ENCODE results near the gene PEX14.

Gene PEX14

DNA sequence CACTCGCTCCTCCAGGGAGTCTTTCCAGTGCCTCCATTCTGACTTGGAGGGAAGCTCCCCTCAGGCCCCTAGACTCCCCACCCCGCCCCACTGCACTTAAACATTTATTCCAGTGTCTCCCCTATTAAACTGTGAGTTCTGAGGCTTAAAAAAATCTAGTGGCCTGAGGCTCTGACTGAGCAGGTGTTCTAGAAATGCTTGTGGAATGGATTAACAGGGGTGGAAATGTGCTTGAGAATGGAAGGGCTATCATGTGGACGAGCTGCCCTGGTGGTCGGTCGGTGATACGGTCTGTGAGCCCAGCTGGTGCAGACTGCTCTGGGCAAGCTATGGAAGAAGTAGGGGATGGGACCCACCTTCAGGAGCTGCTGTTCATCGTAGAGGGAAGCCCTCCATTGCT lies 130.2 kb downstream of the PEX14 start:
- TF ChIP-seq SIN3A (IDR thresholded peaks at IDR 0.05; ENCODE audit: borderline replicate concordance, insufficient read depth, low read length) (no peak), POLR2AphosphoS5 (IDR thresholded peaks at IDR 0.05; ENCODE audit: low read depth, low read length) (no peak), REST (IDR thresholded peaks at IDR 0.05; ENCODE audit: insufficient read depth in 1 of 2, low read depth in 2 of 2, low read length in 2 of 2) (no peak), FOXP2 (optimal IDR thresholded peaks at IDR 0.05; ENCODE audit: borderline replicate concordance, extremely low read depth, extremely low read length, insufficient read depth) (no peak), TAF1 (IDR thresholded peaks at IDR 0.05; ENCODE audit: borderline replicate concordance, insufficient read depth, low read length) (no peak)

GRCh38 chr1:10606064-10606463 lies 131.3 kb downstream of the PEX14 start:
- TF ChIP-seq REST (IDR thresholded peaks at IDR 0.05; ENCODE audit: insufficient read depth in 1 of 2, low read depth in 2 of 2, low read length in 2 of 2) (no peak), POLR2AphosphoS5 (IDR thresholded peaks at IDR 0.05; ENCODE audit: low read depth, low read length) (no peak)

- TF ChIP-seq TAF1 (IDR thresholded peaks at IDR 0.05; ENCODE audit: borderline replicate concordance, insufficient read depth, low read length) (no peak), POLR2AphosphoS5 (IDR thresholded peaks at IDR 0.05; ENCODE audit: low read depth, low read length) (no peak), FOXP2 (optimal IDR thresholded peaks at IDR 0.05; ENCODE audit: borderline replicate concordance, extremely low read depth, extremely low read length, insufficient read depth) (no peak), REST (IDR thresholded peaks at IDR 0.05; ENCODE audit: insufficient read depth in 1 of 2, low read depth in 2 of 2, low read length in 2 of 2) (no peak)
Observed at GRCh38 chr1:10607228-10607627, 132.5 kb downstream of the PEX14 start.

DNA sequence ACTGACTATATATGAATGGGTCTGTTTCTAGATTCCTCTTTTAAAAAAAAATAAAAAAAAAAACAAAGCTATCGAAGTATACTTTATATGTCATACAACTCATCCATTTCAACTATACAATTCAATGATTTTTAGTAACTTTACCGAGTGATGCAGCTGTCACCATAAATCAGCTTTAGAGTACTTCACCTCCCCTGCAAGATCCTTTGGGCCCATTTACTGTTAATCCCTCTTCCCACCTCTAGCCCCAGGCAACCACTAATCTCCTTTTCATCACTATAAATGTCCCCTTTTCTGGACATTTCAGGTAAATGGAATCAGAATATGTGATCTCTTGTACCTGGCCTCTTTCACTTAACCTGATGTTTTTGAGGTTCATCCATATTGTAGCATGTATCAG lies 133.9 kb downstream of the PEX14 start:
- TF ChIP-seq TAF1 (IDR thresholded peaks at IDR 0.05; ENCODE audit: borderline replicate concordance, insufficient read depth, low read length) (no peak), REST (IDR thresholded peaks at IDR 0.05; ENCODE audit: insufficient read depth in 1 of 2, low read depth in 2 of 2, low read length in 2 of 2) (no peak), POLR2AphosphoS5 (IDR thresholded peaks at IDR 0.05; ENCODE audit: low read depth, low read length) (no peak), SIN3A (IDR thresholded peaks at IDR 0.05; ENCODE audit: borderline replicate concordance, insufficient read depth, low read length) (no peak), FOXP2 (optimal IDR thresholded peaks at IDR 0.05; ENCODE audit: borderline replicate concordance, extremely low read depth, extremely low read length, insufficient read depth) (no peak)

GRCh38 chr1:10610901-10611600 lies 136.3 kb downstream of the PEX14 start:
- TF ChIP-seq SIN3A (IDR thresholded peaks at IDR 0.05; ENCODE audit: borderline replicate concordance, insufficient read depth, low read length) = no peak
- TF ChIP-seq TAF1 (IDR thresholded peaks at IDR 0.05; ENCODE audit: borderline replicate concordance, insufficient read depth, low read length) = no peak
- TF ChIP-seq FOXP2 (optimal IDR thresholded peaks at IDR 0.05; ENCODE audit: borderline replicate concordance, extremely low read depth, extremely low read length, insufficient read depth) = no peak
- no peak for TF ChIP-seq REST (IDR thresholded peaks at IDR 0.05; ENCODE audit: insufficient read depth in 1 of 2, low read depth in 2 of 2, low read length in 2 of 2)
- TF ChIP-seq POLR2AphosphoS5 (IDR thresholded peaks at IDR 0.05; ENCODE audit: low read depth, low read length) = no peak
